Medulla oblongata (tissue), 1 donor: ENCODE measurements around the gene CAP2.
A peak's percentile ranks its signal among the peaks of the same experiment; 100 is the strongest.
"Not testable (repeated sequence)": the region's sequence is repeated elsewhere in the genome, so short reads cannot be mapped to it uniquely, and the experiment has no call there.

Experiments
- DNase-seq: peaks from one replicate; pipeline ENCODE4 v3.0.0-alpha.2; 2015; ENCODE audit errors: extremely low spot score

The CAP2 gene

GRCh38 chr6:17439243-17439993, 46.0 kb downstream of the CAP2 start:
- DNase-seq = no peak

DNA sequence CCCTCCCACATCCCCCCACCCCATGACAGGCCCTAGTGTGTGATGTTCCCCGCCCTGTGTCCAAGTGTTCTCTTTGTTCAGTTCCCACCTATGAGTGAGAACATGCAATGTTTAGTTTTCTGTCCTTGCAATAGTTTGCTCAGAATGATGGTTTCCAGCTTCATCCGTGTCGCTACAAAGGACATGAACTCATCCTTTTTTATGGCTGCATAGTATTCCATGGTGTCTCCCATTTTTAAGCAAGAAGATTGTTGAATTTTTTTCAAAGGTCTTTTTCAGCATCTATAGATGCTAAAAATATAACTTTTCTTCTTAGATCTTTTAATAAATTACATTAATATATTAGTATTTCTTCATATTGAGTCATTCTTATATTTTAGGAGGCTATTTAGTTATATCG, 47.4 kb downstream of the CAP2 start:
- DNase-seq = not testable (repeated sequence)

DNA sequence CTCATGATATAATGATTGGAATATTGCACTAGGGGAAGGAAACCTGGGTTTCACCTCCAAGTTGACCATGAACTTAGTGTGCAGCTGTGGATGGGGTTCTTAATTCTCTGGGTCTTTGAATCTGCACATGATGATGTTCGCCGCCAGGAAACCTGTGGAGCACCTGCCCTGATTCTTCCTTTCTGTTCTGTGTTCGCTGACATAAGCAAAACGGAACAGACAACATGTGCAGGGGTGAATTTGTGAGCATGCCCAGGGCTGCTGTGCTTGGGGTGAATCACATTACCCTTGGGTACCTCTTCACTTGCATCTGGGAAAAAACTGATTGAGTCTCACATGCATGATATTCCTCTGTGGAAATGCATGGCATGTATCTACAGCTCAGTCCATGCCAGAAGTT, 48.8 kb downstream of the CAP2 start:
- DNase-seq = no peak

DNA sequence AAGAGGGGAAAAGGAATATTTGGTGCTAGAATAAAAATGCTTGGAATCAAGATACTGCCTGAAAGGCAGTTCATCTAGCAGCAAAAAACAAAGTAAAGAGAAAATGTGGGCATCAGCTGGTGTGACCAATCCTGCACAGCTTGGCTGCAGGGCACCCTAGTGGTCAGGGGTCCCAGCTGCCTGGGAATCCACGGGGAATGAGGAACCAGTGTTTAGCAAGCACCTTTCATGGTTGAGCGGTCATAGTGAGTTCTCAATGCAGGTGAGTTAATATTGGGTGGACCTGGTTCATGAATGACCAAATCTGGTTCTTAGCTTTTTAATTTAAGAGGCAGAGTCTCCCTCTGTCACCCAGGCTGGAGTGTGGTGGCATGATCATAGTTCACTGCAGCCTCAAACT, 53.3 kb downstream of the CAP2 start:
- DNase-seq = no peak

- no peak for DNase-seq
These were observed 54.8 kb downstream of the CAP2 start for GRCh38 chr6:17448165-17448564.

DNA sequence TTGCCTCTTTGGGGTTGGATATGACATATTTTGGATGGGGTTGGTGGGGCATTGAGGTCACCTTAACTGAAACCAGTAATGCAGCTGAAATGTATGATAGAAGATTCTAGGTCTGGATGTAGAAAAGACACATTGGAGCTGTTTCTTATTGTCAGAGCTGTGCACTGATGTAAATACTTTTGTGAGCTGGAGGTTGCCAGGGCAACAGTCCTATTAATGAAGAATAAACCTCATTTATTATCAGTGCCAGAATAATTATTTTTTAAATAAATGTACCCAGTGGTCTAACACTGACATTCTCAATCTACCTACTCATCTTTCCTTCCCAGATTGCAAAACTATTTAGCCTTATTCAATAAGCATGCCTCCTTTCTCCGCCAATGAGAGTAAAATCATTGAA, 57.0 kb downstream of the CAP2 start:
- DNase-seq = no peak

DNA sequence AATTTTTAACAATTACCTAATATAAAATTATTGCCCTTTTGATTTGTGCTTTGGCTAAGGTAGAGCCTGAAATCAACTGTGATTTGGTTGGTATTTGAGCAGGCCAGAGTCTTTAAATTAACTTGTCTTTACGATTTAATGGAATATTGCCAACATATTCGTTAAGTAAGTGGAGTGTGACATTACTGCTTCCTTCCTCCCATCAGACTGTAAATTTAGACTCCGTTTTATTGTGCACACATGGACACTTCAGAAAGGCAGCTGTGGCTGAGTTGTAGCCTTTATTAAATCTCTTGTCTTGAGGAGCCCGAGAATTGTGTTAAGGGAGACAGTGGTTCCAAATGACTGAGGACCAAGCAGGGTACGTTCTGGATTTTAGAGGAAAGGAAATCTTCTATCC, 57.4 kb downstream of the CAP2 start:
- no peak for DNase-seq

GRCh38 chr6:17452096-17452495, 58.7 kb downstream of the CAP2 start:
- no peak for DNase-seq

DNA sequence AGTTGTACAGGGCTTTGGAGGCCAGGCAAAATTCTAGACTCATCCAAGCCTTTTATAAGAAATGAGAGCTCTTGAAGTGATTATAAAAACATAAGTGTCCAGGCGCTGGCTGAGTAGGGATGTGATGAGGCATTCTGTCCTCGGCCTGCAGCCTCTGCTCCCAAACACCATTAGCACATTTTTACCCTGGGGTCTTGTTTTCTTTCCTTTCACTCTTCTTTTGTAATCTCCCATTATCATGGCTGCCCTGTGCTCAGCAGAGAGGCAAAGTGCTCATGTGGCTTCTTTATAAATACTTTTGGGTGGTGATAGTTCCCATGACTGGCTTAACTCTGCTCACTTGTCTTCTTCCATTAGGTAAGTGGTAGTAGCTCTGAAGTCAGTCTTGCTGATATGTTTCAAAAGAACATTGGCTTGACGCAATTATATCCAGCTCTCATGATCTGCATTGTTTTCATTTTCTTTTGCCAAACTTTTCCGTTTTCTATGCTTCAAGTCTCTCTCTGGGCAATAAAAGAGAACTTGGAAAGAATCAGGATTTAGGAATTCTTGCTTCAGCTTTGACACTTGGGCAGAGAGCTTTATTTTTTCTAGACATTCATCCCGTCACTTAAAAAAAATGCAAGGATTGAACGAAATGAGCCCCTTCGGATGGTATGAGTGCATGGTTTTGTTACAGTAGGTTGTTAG, 61.1 kb downstream of the CAP2 start:
- no peak for DNase-seq

GRCh38 chr6:17455919-17456318, 62.5 kb downstream of the CAP2 start:
- DNase-seq = no peak

GRCh38 chr6:17456711-17457110, 63.3 kb downstream of the CAP2 start:
- DNase-seq = no peak

- DNase-seq = no peak
These were observed 64.0 kb downstream of the CAP2 start for GRCh38 chr6:17457405-17457804.

- DNase-seq = no peak
These were observed 64.6 kb downstream of the CAP2 start for GRCh38 chr6:17457956-17458355.

- no peak for DNase-seq
These were observed 65.6 kb downstream of the CAP2 start for GRCh38 chr6:17458966-17459365.

GRCh38 chr6:17460862-17461261, 67.5 kb downstream of the CAP2 start:
- DNase-seq = no peak

GRCh38 chr6:17466147-17466546, 72.8 kb downstream of the CAP2 start:
- no peak for DNase-seq

DNA sequence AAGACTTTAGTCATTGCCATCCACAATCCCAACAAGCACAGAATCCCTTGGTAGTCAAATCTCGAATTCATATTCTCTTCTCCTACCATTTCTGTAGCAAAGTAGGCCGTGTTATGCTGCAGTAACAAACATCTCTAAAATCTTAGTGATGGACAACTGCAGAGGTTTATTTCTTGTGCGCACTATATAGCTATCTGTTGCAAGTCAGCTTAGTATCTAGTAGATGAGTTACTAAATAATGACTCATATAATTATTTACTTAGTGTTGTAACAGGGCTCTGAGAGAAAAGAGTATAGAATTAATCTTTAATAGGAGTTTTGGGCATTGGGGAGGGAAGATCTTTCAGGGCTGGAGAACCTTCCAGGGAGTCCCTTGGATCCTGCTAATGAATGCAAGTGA, 73.3 kb downstream of the CAP2 start:
- no peak for DNase-seq

DNA sequence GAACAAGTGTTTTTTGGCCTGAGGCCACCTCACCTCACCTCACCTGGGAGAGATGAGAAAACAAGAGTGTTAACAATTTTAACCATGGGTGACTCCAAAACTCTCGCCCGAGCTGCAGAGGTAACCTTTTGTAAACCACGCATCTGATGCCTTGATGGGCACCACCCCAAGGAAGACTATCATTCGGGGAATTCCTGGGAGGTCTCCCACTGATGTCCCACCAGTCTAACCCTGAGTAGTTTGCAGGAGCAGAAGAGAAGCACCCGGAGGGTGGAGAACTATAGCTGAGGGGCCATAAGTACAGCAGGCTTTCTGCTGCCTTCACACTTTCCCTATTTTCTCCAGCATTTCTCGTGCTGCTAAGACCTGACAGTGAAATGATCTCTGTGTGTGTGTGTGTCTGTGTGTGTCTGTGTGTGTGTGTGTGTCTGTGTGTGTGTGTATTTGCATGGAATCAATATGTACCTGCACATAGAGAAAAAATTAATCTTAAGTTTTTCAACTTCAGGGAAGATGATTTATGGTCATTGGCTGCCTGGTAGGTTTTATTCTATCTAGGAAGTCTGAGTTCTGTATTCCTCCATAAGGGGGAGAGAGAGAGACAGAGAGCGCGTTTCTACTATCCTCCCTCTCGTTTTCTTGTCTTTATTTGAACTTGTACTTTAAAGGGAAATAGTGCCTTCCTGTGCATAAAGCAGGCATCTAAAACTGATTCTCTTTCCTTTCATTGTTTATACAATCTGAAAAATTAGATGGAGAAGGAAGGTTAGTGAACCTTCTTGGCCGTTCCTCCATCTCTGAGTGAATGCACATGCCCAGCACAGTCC, 75.8 kb downstream of the CAP2 start:
- no peak for DNase-seq

- DNase-seq = no peak
These were observed 77.0 kb downstream of the CAP2 start for GRCh38 chr6:17470202-17470937.

DNA sequence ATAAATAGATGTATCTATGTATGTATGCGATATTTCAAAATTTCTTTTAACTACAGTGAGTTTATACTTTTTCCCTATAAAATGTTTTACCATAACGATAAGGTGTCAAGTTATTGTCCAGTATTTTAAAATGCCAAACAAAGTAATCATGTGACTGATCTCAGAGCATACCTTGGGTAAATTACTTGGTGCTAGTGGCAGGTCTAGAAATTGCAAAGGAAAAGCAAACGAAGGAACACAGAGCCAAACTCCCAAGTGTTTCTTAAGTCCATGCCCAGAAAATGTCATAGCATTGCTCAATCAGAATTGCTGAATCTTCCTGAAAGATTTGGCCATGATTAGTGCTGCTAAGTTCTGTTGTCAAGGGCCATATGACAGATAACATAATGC, 77.5 kb downstream of the CAP2 start:
- peak; percentile 28 for DNase-seq

GRCh38 chr6:17472653-17473183, 79.3 kb downstream of the CAP2 start:
- no peak for DNase-seq

DNA sequence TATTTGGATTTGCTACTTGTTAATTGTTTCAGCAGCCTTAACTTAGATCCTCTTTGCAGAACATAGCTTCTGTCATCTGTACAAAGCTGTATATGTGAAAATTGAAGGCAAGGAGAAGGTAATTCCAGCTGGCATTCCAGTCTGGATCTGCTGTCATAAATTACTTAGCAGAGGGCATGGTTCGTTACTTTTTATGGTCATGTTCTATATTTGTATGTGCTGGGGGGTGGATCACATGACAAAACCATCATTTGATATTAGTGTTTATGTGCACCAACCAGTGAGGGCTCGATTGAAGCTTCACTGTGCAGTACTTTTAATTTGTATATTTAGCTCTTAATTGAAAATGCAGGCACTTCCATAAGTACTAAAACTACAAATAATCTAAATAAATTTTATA, 80.2 kb downstream of the CAP2 start:
- DNase-seq = no peak
